ENCODE results near the gene SLC6A15. TPM values are rescaled to one million over a fixed set of nuclear protein-coding genes. Genes with fewer than 3 reads are reported as not detected.
A peak's percentile ranks its signal among the peaks of the same experiment; 100 is the strongest.

Gene SLC6A15
- total and polyA plus RNA-seq, 2 experiments from 2014 or later, result 2.2 to 6.2 TPM

GRCh38 chr12:84911271-84912197, 1.1 kb downstream of the SLC6A15 start:
- no peaks in the 10 kb centered on the region for H3K79me2 ChIP-seq
- H3K27me3 ChIP-seq, result peaks cover 67% of the 10 kb centered on the region
- H3K9me3 ChIP-seq (ENCODE audit: low read depth), result no peaks in the 10 kb centered on the region
- WGBS (ENCODE audit: low lambda C conversion rate, missing lambda C conversion rate), result under 1% methylated on average over 48 of the region's 48 CpGs
- DNase-seq (ENCODE audit: low spot score), result peak; percentile 72
- peak overlapping the region; percentile 94 for H2AFZ ChIP-seq
- peak overlapping the region; percentile 62 for H3K4me3 ChIP-seq
- H3K4me2 ChIP-seq, result peak overlapping the region; percentile 99
- TF ChIP-seq EZH2 (IDR thresholded peaks at IDR 0.05; ENCODE audit: borderline replicate concordance) (no peak), CTCF (IDR thresholded peaks at IDR 0.05; ENCODE audit: poor library complexity) (no peak), EZH2phosphoT487 (IDR thresholded peaks at IDR 0.05; ENCODE audit: low read depth, severe bottlenecking, unreplicated experiment) (peak; percentile 11)
- H3K4me1 ChIP-seq (ENCODE audit: insufficient read depth), result peaks cover 5% of the 10 kb centered on the region
- H3K9me2 ChIP-seq (replicated peaks; ENCODE audit: insufficient read depth), result no peaks in the 10 kb centered on the region
- H3K36me3 ChIP-seq (replicated peaks; ENCODE audit: insufficient read depth, low read depth), result no peaks in the 10 kb centered on the region
- H3K27ac ChIP-seq, result peak overlapping the region; percentile 8
- no peaks in the 10 kb centered on the region for H4K20me1 ChIP-seq (ENCODE audit: insufficient read depth, poor library complexity, severe bottlenecking)

- Histone ChIP-seq H3K79me2 (no peaks in the 10 kb centered on the region), H3K36me3 (replicated peaks; ENCODE audit: insufficient read depth, low read depth) (no peaks in the 10 kb centered on the region), H3K9me2 (replicated peaks; ENCODE audit: insufficient read depth) (no peaks in the 10 kb centered on the region), H3K4me3 (peak overlapping the region; percentile 62), H3K9me3 (ENCODE audit: low read depth) (no peaks in the 10 kb centered on the region), H3K27me3 (peaks cover 65% of the 10 kb centered on the region), H2AFZ (peak overlapping the region; percentile 94), H3K4me2 (peak overlapping the region; percentile 99), H3K4me1 (ENCODE audit: insufficient read depth) (peaks cover 5% of the 10 kb centered on the region), H4K20me1 (ENCODE audit: insufficient read depth, poor library complexity, severe bottlenecking) (no peaks in the 10 kb centered on the region), H3K27ac (no peak overlapping the region)
- DNase-seq (ENCODE audit: low spot score), result peak; percentile 8
- 11% methylated on average over 21 of the region's 21 CpGs for WGBS (ENCODE audit: low lambda C conversion rate, missing lambda C conversion rate)
- TF ChIP-seq EZH2 (IDR thresholded peaks at IDR 0.05; ENCODE audit: borderline replicate concordance) (peak; percentile 50), EZH2phosphoT487 (IDR thresholded peaks at IDR 0.05; ENCODE audit: low read depth, severe bottlenecking, unreplicated experiment) (no peak)
Observed at GRCh38 chr12:84910549-84911241, 1.9 kb downstream of the SLC6A15 start.

- Histone ChIP-seq H2AFZ (no peak overlapping the region), H3K79me2 (no peaks in the 10 kb centered on the region), H3K27ac (no peak overlapping the region), H3K9me3 (ENCODE audit: low read depth) (no peaks in the 10 kb centered on the region), H3K4me1 (ENCODE audit: insufficient read depth) (no peaks in the 10 kb centered on the region), H3K36me3 (replicated peaks; ENCODE audit: insufficient read depth, low read depth) (no peaks in the 10 kb centered on the region), H4K20me1 (ENCODE audit: insufficient read depth, poor library complexity, severe bottlenecking) (no peaks in the 10 kb centered on the region), H3K27me3 (peaks cover 5% of the 10 kb centered on the region), H3K4me2 (no peak overlapping the region), H3K4me3 (no peak overlapping the region), H3K9me2 (replicated peaks; ENCODE audit: insufficient read depth) (no peaks in the 10 kb centered on the region)
- no peak for DNase-seq (ENCODE audit: low spot score)
- 0% methylated on average over 1 of the region's 2 CpGs for WGBS (ENCODE audit: low lambda C conversion rate, missing lambda C conversion rate)
- TF ChIP-seq EZH2 (IDR thresholded peaks at IDR 0.05; ENCODE audit: borderline replicate concordance) (no peak), CTCF (IDR thresholded peaks at IDR 0.05; ENCODE audit: poor library complexity) (no peak), EZH2phosphoT487 (IDR thresholded peaks at IDR 0.05; ENCODE audit: low read depth, severe bottlenecking, unreplicated experiment) (no peak)
Observed at GRCh38 chr12:84904051-84904450, 8.5 kb downstream of the SLC6A15 start.
